GM12874 (cell line): Measurements from ENCODE around the gene TSPAN15.

Experiments
- TF ChIP-seq, protein P1 (sequence below): IDR thresholded peaks from 2 replicates; pipeline ENCODE4 v1.5.1; 2011; ENCODE audit warnings: low read depth, mild to moderate bottlenecking, control low read depth, low read length, moderate library complexity; ENCODE audit not compliant: insufficient read depth

Gene TSPAN15

DNA sequence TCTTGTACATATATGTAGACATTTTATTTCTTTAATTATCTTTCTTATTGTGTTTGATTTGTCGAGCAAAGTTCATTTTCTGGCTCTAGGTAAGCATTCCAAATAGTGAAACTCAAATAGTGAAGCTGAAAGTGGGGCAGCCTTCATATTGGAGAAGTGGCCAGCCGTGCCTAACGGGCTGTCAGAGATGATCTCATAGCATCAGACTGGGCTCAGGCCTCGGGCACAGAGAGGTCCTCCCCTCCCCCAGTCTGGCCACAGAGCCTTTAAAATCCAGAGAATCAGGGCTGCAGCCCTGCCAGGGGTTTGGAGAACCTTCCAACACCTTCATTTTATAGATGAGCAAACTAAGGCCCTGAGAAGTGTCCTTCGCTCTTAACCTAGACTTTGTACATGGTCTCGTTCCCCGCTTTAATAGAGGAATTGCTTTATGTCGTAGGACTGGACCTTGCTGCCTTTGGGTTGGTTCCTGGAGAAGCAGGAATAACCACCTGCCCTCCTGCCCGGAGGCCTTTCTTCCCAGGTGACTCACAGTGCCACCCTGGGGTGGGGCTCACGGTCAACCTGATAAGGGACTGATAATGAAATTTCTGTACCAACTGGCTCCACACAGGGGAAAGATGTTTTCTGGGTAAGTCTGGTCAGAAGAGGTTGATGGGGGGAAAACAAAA, 7.3 kb downstream of the TSPAN15 start:
- TF ChIP-seq, protein P1, sequence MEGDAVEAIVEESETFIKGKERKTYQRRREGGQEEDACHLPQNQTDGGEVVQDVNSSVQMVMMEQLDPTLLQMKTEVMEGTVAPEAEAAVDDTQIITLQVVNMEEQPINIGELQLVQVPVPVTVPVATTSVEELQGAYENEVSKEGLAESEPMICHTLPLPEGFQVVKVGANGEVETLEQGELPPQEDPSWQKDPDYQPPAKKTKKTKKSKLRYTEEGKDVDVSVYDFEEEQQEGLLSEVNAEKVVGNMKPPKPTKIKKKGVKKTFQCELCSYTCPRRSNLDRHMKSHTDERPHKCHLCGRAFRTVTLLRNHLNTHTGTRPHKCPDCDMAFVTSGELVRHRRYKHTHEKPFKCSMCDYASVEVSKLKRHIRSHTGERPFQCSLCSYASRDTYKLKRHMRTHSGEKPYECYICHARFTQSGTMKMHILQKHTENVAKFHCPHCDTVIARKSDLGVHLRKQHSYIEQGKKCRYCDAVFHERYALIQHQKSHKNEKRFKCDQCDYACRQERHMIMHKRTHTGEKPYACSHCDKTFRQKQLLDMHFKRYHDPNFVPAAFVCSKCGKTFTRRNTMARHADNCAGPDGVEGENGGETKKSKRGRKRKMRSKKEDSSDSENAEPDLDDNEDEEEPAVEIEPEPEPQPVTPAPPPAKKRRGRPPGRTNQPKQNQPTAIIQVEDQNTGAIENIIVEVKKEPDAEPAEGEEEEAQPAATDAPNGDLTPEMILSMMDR, result no peak

DNA sequence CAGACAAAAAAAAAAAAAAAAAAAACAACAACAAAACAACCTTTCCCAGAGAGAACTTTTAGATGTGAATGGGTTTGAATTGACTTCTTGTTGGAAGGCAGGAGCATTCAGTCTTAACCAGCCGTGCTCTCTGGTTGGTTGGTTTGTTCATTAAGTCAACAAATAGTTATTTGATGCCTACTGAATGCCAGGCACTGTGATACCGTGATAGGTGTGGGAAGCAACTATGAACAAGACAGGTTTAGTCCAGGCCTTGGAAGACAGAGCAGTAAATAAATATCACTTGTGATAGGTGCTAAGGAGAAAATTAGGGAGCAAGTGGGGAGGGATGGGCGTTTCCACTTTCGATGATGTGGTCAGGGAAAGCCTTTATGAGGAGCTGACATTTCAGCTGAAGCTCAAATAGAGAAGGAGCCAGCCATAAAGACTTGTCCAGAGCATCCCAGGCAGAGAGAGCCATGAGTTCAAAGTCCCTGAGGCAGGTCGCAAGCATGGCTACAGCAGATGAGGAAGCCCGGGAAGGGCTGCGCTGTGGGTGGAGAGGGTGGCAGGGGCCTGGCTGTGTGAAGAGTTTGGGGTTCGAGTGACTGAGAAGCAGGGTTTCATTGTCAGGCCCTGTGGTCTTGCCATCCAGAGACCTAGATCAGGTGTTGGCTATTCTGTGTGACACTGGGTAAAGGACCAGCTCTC, 8.0 kb downstream of the TSPAN15 start:
- TF ChIP-seq, protein P1, result no peak

DNA sequence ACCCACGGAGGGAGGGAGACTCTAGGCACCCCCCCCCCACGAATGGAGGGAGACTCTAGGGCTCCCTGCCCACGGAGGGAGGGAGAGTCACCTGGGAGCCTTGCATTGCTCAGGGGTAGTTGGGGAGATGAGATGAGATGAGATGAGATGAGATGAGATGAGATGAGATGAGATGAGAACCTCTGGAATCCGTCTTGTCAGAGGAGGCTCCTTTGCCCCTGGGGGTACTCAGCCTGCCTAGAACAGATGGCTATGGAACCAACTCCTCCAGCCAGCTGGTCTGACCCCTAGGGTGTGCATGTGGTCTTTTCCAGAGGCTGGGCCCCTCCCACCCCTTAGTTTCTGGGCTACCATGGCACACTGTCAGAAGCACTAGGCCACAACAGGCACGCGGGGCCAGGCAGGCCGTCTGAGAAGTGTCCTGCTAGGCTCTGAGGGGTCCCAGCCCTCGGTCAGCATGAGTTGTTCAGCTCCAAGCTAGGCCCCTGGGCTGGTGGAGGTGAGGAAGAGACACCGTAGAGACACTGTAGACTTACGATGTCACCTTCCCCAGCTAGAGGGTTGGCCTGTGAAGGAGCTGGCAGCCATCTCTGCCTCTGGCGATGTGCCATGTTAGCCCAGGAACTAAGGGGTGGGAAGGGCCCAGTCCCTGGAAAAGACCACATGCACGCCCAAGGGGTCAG, 8.8 kb downstream of the TSPAN15 start:
- TF ChIP-seq, protein P1, result no peak

DNA sequence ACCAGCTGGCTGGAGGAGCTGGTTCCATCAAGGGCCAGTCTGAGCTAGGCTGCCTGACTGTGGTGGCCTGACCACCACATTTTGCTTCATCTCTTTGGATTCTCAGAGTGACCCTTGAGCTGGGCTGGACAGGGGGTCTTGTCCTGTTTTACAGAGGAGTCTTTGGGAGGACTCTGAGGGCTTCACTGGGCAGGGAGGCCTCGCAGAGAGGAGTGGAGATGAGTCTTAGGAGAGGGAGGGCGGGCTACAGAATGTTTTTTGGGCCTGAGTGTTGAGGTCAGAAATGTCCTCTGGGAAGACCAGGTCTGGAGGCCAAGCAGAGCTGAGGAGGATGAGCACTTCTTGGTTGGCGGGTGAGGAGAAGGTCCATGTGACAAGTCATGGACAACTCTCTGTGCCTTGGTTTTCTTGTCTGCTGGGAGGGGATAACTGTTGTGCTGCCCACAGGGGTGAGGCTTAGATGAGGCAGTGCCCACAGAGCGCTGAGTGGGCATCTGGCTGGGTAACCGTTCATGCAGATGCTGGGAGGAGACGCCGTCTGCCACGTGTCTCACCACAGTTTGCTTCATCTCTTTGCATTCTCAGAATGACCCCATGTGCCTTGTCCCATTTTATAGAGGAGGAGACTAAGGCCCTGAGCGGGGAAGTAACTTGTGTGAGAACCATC, 9.4 kb downstream of the TSPAN15 start:
- TF ChIP-seq, protein P1, result no peak

DNA sequence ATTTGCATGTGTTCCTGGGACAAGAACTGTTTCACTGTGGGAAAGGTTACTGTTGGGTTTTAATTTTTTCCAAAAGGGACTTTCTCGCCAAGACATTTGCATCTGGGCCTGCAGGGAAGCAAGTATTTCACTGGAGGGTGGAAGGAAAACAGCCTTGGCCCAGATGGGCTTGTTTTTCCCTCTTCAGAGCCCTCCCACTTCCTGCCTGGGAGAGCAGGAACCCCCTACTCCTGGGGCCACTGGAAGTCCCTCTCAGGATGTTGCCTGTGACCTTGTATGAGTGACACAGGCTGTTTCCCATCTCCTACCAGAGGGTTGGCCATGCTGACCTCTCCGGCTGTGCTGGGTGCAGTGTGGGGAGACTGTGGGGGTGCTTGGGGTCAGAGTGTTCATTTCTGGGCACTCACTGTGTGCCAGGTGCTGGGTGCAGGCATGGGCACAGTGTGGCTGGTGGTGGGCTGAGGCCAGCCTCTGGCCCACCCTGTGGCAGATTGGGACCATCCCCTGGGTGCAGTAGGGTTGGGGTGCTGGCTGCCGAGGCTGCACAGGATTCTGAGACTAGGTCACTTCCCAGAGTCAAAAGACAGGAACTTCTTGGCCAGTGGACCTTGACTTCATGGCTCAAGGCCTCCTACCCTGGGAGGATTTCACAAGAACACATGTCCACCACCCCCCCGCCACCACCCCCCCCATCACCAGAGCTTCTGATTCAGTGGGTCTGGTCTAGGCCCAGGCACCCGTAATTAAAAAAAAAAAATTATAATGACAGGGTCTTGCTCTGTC, 10.2 kb downstream of the TSPAN15 start:
- TF ChIP-seq, protein P1, result no peak

DNA sequence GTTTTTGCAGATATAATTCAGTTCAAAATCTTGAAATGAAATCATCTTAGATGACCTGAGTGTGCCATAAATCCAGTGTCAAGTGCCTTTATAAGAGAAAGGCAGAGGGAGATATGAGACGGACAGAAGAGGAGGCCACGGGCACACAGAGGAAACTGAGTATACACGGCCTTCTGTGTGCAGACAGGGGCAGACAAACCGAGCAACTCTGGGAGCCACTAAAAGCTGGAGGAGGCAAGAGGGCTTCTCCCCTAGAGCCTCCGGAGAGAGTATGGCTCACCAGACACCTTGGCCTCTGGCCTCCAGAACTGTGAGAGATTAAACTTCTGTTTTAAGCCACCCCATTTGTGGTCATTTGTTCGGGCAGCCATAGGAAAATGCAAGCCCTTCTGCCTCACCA, 12.6 kb downstream of the TSPAN15 start:
- TF ChIP-seq, protein P1, result no peak
